Fibroblast of lung (primary cell): ENCODE results near the gene AKAP8. TPM values are rescaled to one million over a fixed set of nuclear protein-coding genes. Genes with fewer than 3 reads are reported as not detected.

Source experiments
- DNase-seq, 2 donors: peaks; one replicate each; pipeline versions ENCODE4 v3.0.0 to v3.0.0-alpha.2; 2010; ENCODE audit warnings: low read depth in 2 of 2
- H2AFZ ChIP-seq: 2 replicates; pipeline ENCODE4 v1.5.1; 2012; ENCODE audit warnings: low read length, control low read depth, inconsistent platforms
- H3K27ac ChIP-seq: 2 replicates; pipeline ENCODE4 v1.5.1; 2011; ENCODE audit warnings: low read length, control low read depth; ENCODE audit not compliant: insufficient read depth
- H3K27me3 ChIP-seq: 2 replicates; pipeline ENCODE4 v1.5.1; 2011; ENCODE audit warnings: mild to moderate bottlenecking, low read length; ENCODE audit not compliant: control insufficient read depth, insufficient read depth
- H3K36me3 ChIP-seq: 2 replicates; pipeline ENCODE4 v1.5.1; 2011; ENCODE audit warnings: low read length; ENCODE audit not compliant: control insufficient read depth, insufficient read depth
- H3K4me1 ChIP-seq: 2 replicates; pipeline ENCODE4 v1.5.1; 2011; ENCODE audit warnings: low read length; ENCODE audit not compliant: control insufficient read depth, insufficient read depth; ENCODE audit errors: extremely low read depth
- H3K4me2 ChIP-seq: 2 replicates; pipeline ENCODE4 v1.5.1; 2011; ENCODE audit warnings: low read length, control low read depth; ENCODE audit not compliant: insufficient read depth; ENCODE audit errors: extremely low read depth
- H3K4me3 ChIP-seq, 4 experiments: fragments of 200-600 bp in 1 of 4; sonication (generic) in 1 of 4; replicated peaks in 1 of 4; 2 replicates each; pipeline ENCODE4 v1.5.1; 2011 to 2016; ENCODE audit warnings: low read length in 4 of 4, low read depth in 3 of 4, mild to moderate bottlenecking in 3 of 4, control low read depth in 2 of 4, inconsistent platforms in 1 of 4, mixed read lengths in 1 of 4; ENCODE audit not compliant: insufficient read depth in 1 of 4; ENCODE audit errors: control extremely low read depth in 1 of 4
- H3K79me2 ChIP-seq: 2 replicates; pipeline ENCODE4 v1.5.1; 2012; ENCODE audit warnings: mild to moderate bottlenecking, low read length, inconsistent platforms; ENCODE audit not compliant: control insufficient read depth, insufficient read depth
- H3K9ac ChIP-seq: 2 replicates; pipeline ENCODE4 v1.5.1; 2011; ENCODE audit warnings: mild to moderate bottlenecking, low read length, control low read depth; ENCODE audit not compliant: insufficient read depth
- H3K9me3 ChIP-seq: 2 replicates; pipeline ENCODE4 v1.5.1; 2012; ENCODE audit warnings: low read depth, low read length; ENCODE audit not compliant: control insufficient read depth, insufficient read depth
- H4K20me1 ChIP-seq: 2 replicates; pipeline ENCODE4 v1.5.1; 2011; ENCODE audit warnings: low read length; ENCODE audit not compliant: control insufficient read depth, insufficient read depth; ENCODE audit errors: extremely low read depth
- EZH2 ChIP-seq: IDR thresholded peaks from 2 replicates; pipeline ENCODE4 v1.5.1; 2012; ENCODE audit warnings: low read length, control low read depth, mild to moderate bottlenecking; ENCODE audit errors: missing control alignments
- polyA plus RNA-seq, 2 donors: library from polyadenylated mRNA; depleted of rRNA in 1 of 2; stranded (reverse) in 1 of 2; unstranded in 1 of 2; fragments of >200 nt; gene quantifications; 2 replicates each; pipeline ENCODE4 v1.2.1, GENCODE V29; 2011 to 2012; ENCODE audit warnings: missing spikeins in 1 of 2
- total RNA-seq: library from RNA; depleted of rRNA; stranded (reverse); fragments of >200 nt; gene quantifications from 2 replicates; pipeline ENCODE4 v1.2.1, GENCODE V29; 2014
- TF ChIP-seq, protein P1 (sequence below), 2 donors: IDR thresholded peaks in 1 of 2; conservative IDR thresholded peaks in 1 of 2; 1 replicate in 1 of 2; 2 replicates in 1 of 2; pipeline ENCODE4 v1.5.1; 2011 to 2012; ENCODE audit warnings: low read length in 2 of 2, control low read depth in 1 of 2, inconsistent platforms in 1 of 2, low read depth in 1 of 2, mild to moderate bottlenecking in 1 of 2

AKAP8 gene
- total and polyA plus RNA-seq, 2 donors (not counting 1 experiment from before 2014, with no cell fraction given), result 9.9 to 13.0 TPM

GRCh38 chr19:15404097-15404779 is 24.7 kb upstream of the AKAP8 start:
- Histone ChIP-seq H3K4me2 (no peak overlapping the region), H3K9me3 (no peaks in the 10 kb centered on the region), H2AFZ (no peak overlapping the region), H3K36me3 (peaks cover 23% of the 10 kb centered on the region), H3K79me2 (peaks cover 74% of the 10 kb centered on the region), H3K4me3 (no peak overlapping the region), H3K4me1 (peaks cover 2% of the 10 kb centered on the region), H3K9ac (no peak overlapping the region), H4K20me1 (no peaks in the 10 kb centered on the region), H3K27ac (no peak overlapping the region), H3K27me3 (no peaks in the 10 kb centered on the region)
- no peak for DNase-seq
- TF ChIP-seq, protein P1, sequence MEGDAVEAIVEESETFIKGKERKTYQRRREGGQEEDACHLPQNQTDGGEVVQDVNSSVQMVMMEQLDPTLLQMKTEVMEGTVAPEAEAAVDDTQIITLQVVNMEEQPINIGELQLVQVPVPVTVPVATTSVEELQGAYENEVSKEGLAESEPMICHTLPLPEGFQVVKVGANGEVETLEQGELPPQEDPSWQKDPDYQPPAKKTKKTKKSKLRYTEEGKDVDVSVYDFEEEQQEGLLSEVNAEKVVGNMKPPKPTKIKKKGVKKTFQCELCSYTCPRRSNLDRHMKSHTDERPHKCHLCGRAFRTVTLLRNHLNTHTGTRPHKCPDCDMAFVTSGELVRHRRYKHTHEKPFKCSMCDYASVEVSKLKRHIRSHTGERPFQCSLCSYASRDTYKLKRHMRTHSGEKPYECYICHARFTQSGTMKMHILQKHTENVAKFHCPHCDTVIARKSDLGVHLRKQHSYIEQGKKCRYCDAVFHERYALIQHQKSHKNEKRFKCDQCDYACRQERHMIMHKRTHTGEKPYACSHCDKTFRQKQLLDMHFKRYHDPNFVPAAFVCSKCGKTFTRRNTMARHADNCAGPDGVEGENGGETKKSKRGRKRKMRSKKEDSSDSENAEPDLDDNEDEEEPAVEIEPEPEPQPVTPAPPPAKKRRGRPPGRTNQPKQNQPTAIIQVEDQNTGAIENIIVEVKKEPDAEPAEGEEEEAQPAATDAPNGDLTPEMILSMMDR (conservative IDR thresholded peaks at IDR 0.05 in 1 of 2, IDR thresholded peaks at IDR 0.05 in 1 of 2; ENCODE audit: low read depth in 1 of 2, low read length in 2 of 2), result no peak
- TF ChIP-seq EZH2, result no peak

GRCh38 chr19:15403151-15403531 is 23.6 kb upstream of the AKAP8 start:
- no peak for DNase-seq
- H3K79me2 ChIP-seq, result peaks cover 67% of the 10 kb centered on the region
- peaks cover 31% of the 10 kb centered on the region for H3K36me3 ChIP-seq
- H3K27me3 ChIP-seq, result no peaks in the 10 kb centered on the region
- no peaks in the 10 kb centered on the region for H4K20me1 ChIP-seq
- H3K4me2 ChIP-seq, result no peak overlapping the region
- H3K9me3 ChIP-seq, result no peaks in the 10 kb centered on the region
- H3K9ac ChIP-seq, result no peak overlapping the region
- H3K27ac ChIP-seq, result no peak overlapping the region
- no peak overlapping the region for H2AFZ ChIP-seq
- H3K4me3 ChIP-seq, result no peak overlapping the region
- TF ChIP-seq, protein P1 (conservative IDR thresholded peaks at IDR 0.05 in 1 of 2, IDR thresholded peaks at IDR 0.05 in 1 of 2; ENCODE audit: low read depth in 1 of 2, low read length in 2 of 2), result no peak
- no peak for TF ChIP-seq EZH2
- peaks cover 2% of the 10 kb centered on the region for H3K4me1 ChIP-seq

DNA sequence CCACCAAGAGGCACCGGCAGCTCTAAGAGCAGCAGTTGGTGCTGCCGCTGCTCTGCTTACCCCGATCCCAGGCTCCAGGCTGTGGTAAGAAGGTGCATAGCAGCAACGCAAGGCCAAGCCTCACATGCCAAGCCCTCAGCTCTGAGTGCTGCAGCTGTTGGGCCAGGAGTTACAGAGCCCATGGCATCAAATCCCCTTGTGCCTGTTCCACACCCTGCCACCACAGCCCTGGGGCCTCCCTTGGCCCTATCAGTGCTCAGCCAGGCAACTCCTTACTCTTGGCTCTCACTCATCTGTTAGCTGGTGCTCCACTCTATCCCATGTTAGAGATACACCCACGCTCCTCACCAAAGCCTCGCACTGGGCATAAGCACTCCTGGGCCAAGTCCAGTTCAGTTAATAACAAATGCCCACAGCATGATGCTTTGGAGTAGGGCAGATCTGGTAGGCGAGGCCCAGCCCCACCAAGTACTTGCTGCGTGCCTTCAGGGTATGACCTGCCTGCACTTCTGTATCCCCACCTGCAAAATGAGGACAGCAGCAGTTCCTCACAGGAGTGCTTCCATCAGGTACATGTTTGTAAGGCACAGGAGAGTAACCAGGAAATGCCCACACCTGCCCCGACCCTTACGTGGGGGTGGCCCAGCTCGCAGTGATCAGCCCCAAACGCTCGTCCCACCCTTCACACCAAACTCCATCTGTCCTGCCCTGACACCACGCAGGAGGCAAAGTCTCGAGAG is 23.0 kb upstream of the AKAP8 start:
- no peak overlapping the region for H3K27ac ChIP-seq
- H3K4me3 ChIP-seq, result no peak overlapping the region
- no peak for TF ChIP-seq EZH2
- TF ChIP-seq, protein P1 (conservative IDR thresholded peaks at IDR 0.05 in 1 of 2, IDR thresholded peaks at IDR 0.05 in 1 of 2; ENCODE audit: low read depth in 1 of 2, low read length in 2 of 2), result no peak
- H3K4me2 ChIP-seq, result no peak overlapping the region
- H2AFZ ChIP-seq, result no peak overlapping the region
- H3K79me2 ChIP-seq, result peaks cover 62% of the 10 kb centered on the region
- no peaks in the 10 kb centered on the region for H3K9me3 ChIP-seq
- no peak overlapping the region for H3K9ac ChIP-seq
- peaks cover 2% of the 10 kb centered on the region for H3K4me1 ChIP-seq
- H3K36me3 ChIP-seq, result peaks cover 36% of the 10 kb centered on the region
- no peaks in the 10 kb centered on the region for H4K20me1 ChIP-seq
- no peaks in the 10 kb centered on the region for H3K27me3 ChIP-seq
- no peak for DNase-seq
